SH-SY5Y (cell line): ENCODE data around the gene DKK1.

Experiments used
- GATA2 ChIP-seq: IDR thresholded peaks from 2 replicates; pipeline ENCODE4 v1.6.1; 2011; ENCODE audit warnings: mild to moderate bottlenecking, low read depth, low read length
- GATA3 ChIP-seq: IDR thresholded peaks from 2 replicates; pipeline ENCODE4 v1.6.1; 2011; ENCODE audit warnings: low read depth, mild to moderate bottlenecking, low read length, moderate library complexity

DNA sequence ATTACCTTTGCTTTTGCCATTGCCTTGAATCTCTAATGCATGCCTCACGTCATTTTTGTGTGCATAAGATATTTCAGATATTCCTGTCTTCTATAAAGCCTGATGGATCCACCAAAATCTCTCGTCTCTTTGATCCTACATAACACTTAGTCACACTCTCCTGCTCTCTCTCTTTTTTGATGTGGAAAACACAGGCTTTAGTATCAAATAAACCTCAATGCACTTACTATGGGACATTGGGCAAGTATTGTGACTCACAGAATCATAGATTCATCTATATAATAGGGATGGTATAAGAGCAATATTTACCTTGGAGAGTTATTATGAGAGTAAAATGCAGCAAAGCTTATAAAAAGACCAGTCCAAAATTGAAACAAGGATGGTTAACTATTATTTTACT is 39.1 kb downstream of the DKK1 start:
- TF ChIP-seq GATA2 (no peak), GATA3 (no peak)
